ENCODE data around the gene PHF19.

PHF19 gene

DNA sequence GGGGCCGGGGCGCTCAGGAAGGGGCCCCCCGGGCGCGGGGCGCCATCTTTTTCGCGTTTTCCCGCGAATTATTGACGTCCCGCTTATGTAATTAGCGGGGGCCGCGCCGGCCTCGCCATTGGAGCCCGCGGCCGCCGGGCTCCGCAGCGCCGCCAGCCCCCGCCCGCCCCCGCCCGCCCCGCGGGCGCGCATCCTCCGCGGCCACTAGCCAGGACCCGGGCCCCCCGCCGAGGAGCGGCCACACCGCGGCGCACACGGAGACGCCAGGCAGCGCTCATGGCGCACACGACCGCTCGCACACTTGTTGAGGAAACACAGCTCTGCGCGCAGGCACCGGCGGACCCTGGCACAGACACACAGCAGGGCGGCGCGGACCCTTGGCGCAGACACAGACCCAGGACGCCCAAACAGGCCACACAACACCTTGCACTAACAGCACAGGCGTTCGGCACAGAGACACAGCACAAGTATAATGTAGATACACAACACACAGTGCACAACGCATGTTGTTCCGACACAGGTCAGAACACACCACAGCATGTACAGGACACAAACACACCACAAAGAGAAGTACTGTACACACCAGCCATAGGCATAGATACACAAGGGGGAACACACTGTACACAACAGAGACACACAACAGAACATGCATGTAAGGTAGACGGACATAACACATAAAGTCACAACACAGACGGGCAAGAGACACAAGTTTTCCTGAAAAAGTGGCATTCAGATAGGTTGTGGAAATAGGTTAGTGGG, 467 bp upstream of the PHF19 start:
- H3K4me3 ChIP-seq (ENCODE audit: control insufficient read depth, low read depth, low read length) = peak overlapping the region; percentile 54
- TF ChIP-seq, protein P1, sequence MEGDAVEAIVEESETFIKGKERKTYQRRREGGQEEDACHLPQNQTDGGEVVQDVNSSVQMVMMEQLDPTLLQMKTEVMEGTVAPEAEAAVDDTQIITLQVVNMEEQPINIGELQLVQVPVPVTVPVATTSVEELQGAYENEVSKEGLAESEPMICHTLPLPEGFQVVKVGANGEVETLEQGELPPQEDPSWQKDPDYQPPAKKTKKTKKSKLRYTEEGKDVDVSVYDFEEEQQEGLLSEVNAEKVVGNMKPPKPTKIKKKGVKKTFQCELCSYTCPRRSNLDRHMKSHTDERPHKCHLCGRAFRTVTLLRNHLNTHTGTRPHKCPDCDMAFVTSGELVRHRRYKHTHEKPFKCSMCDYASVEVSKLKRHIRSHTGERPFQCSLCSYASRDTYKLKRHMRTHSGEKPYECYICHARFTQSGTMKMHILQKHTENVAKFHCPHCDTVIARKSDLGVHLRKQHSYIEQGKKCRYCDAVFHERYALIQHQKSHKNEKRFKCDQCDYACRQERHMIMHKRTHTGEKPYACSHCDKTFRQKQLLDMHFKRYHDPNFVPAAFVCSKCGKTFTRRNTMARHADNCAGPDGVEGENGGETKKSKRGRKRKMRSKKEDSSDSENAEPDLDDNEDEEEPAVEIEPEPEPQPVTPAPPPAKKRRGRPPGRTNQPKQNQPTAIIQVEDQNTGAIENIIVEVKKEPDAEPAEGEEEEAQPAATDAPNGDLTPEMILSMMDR (conservative IDR thresholded peaks at IDR 0.05; ENCODE audit: control insufficient read depth, insufficient read depth, low read depth, low read length) = no peak
- peak; percentile 50 for DNase-seq (ENCODE audit: low read depth)

GRCh38 chr9:120875954-120876841, 790 bp downstream of the PHF19 start:
- TF ChIP-seq, protein P1 (conservative IDR thresholded peaks at IDR 0.05; ENCODE audit: control insufficient read depth, insufficient read depth, low read depth, low read length) = no peak
- peak; percentile 89 for DNase-seq (ENCODE audit: low read depth)
- peak overlapping the region; percentile 72 for H3K4me3 ChIP-seq (ENCODE audit: control insufficient read depth, low read depth, low read length)

DNA sequence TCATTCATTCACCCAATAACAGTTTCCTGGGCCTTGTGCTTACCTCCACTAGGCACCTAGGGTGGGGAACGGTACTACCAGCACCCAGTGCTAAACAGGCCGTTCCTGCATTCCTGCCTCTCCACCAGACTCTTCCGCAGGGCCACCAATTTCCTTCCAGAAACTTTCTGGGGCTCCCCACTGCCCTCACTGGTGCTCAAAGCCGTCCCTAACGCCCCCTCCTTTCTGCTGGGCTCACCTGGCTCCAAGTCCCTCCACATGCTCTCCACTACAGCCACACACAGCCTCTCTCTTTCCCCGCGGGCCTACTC, 1.4 kb downstream of the PHF19 start:
- peak overlapping the region; percentile 72 for H3K4me3 ChIP-seq (ENCODE audit: control insufficient read depth, low read depth, low read length)
- no peak for DNase-seq (ENCODE audit: low read depth)
- TF ChIP-seq, protein P1 (conservative IDR thresholded peaks at IDR 0.05; ENCODE audit: control insufficient read depth, insufficient read depth, low read depth, low read length) = no peak

DNA sequence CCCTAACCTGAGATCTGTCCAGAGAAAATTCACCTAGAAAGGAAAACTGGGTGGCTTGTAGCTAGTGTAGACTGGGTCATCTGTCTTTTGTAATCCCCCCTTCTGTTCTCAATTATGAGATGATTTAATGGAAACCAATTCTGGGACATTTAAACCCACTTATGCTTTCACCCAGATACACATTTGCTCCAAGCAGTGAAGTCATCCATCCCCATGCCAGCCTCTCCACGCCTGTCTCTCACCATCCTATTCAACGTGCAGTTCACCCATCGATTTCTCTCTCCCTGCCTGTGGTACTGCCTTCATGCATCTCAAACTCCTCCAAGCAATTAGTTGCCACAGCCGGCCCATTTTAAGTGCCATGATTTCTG, 1.8 kb downstream of the PHF19 start:
- H3K4me3 ChIP-seq (ENCODE audit: control insufficient read depth, low read depth, low read length) = peak overlapping the region; percentile 72
- TF ChIP-seq, protein P1 (conservative IDR thresholded peaks at IDR 0.05; ENCODE audit: control insufficient read depth, insufficient read depth, low read depth, low read length) = no peak
- DNase-seq (ENCODE audit: low read depth) = no peak

DNA sequence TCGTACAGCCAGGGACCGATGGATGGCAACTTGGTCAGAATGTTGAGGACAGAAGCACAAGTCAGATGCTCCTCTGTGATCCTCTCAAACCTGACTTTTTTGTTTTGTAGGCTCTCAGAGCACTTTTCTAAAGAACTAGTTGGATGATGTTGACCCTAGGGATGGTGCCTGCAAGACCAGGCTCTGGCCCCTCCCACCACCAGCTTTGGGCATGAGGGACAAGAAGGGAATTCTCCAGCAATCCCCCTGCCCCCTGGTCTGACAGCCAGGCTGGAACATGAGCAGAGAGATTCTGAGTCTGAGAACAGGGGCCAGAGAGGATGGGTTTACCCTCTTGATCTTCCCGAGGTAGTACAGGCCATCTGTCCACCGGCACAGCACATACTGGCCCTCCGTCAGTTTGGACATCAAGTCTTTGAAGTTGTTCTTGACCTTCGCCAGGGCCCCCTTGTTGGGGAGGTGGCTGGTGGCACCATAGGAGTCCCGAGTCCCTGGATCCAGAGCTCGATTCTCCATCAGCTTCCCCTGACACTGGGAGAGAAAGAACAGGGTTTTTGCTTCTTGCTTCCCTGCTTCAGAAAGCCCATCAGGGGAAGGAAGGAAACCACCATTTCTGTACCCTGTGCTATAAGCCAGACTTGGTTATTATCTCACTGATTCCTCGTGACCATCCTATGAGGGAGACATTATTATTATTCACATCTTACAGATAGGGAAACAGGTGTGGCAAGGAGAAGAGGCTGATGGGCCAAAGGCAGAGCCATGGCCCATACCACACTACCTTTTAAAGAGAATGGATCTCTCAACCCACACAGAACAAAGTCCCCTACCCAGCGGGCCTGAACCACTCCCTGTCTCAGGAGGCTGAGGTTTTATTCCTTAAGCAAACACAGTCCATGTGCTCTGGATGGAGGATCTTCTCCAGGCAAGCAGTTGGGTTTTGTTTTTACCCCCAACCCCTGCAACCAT, 2.5 kb downstream of the PHF19 start:
- TF ChIP-seq, protein P1 (conservative IDR thresholded peaks at IDR 0.05; ENCODE audit: control insufficient read depth, insufficient read depth, low read depth, low read length) = no peak
- H3K4me3 ChIP-seq (ENCODE audit: control insufficient read depth, low read depth, low read length) = no peak overlapping the region
- DNase-seq (ENCODE audit: low read depth) = no peak

DNA sequence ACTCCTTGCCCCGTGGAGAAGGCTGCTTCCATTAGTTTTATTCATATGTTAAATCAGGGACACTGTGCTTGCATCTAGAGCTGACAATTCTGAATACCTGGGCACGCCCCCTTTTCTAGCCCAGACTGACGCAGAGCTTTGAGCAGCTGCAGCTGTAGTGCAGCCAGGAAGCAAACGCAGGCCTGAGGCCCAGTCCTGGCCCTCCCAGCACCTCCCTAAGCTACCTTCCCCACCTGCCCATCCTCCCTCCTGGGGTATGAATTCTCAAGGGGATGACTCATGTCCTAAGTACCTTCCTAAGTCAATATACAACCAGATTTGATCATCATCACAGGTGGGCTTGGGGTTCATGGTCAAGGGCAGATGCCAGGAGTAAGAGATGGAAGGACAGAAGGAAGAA, 3.5 kb downstream of the PHF19 start:
- TF ChIP-seq, protein P1 (conservative IDR thresholded peaks at IDR 0.05; ENCODE audit: control insufficient read depth, insufficient read depth, low read depth, low read length) = no peak
- no peak overlapping the region for H3K4me3 ChIP-seq (ENCODE audit: control insufficient read depth, low read depth, low read length)
- no peak for DNase-seq (ENCODE audit: low read depth)

Data from fibroblast of mammary gland (primary cell).